ENCODE measurements around the gene MGAT4B. TPM values are rescaled to one million over a fixed set of nuclear protein-coding genes. Genes with fewer than 3 reads are reported as not detected.

The MGAT4B gene
- total RNA-seq, 2 donors from 2014 or later, result 165 to 177 TPM

GRCh38 chr5:179832039-179832745 lies 25.5 kb upstream of the MGAT4B start:
- Mint-ChIP-seq H3K4me1 (peaks cover 5% of the 10 kb centered on the region), H3K4me3 (no peak overlapping the region), H3K36me3 (ENCODE audit: low read depth) (peaks cover 87% of the 10 kb centered on the region), H3K9me3 (peaks cover 13% of the 10 kb centered on the region), H3K27ac (no peak overlapping the region), H3K27me3 (ENCODE audit: insufficient read depth) (no peaks in the 10 kb centered on the region)
- Histone ChIP-seq H3K9ac (ENCODE audit: extremely low read depth, low read length, poor library complexity, severe bottlenecking) (no peak overlapping the region), H3K4me1 (ENCODE audit: control insufficient read depth, insufficient read depth, low read length) (peaks cover 2% of the 10 kb centered on the region), H3K27me3 (ENCODE audit: control insufficient read depth, insufficient read depth, low read length, poor library complexity, severe bottlenecking) (no peaks in the 10 kb centered on the region), H3K36me3 (ENCODE audit: control insufficient read depth, insufficient read depth, low read length) (peaks cover 71% of the 10 kb centered on the region), H3K9me3 (ENCODE audit: control insufficient read depth, low read length) (no peaks in the 10 kb centered on the region), H3K27ac (ENCODE audit: low read depth, low read length) (no peak overlapping the region), H3K4me3 (ENCODE audit: low read length) (no peak overlapping the region)
- 94 to 97% methylated on average over 15 to 20 of the region's 20 CpGs for WGBS, 2 experiments (ENCODE audit: insufficient coverage in 1 of 2, insufficient read length in 1 of 2)
- no peak for DNase-seq
- no peak for TF ChIP-seq CTCF (conservative IDR thresholded peaks at IDR 0.05)

GRCh38 chr5:179830818-179831468 lies 24.3 kb upstream of the MGAT4B start:
- WGBS, 2 experiments (ENCODE audit: insufficient coverage in 1 of 2, insufficient read length in 1 of 2), result 93 to 98% methylated on average over 7 of the region's 7 CpGs
- Histone ChIP-seq H3K9me3 (ENCODE audit: control insufficient read depth, low read length) (no peaks in the 10 kb centered on the region), H3K27me3 (ENCODE audit: control insufficient read depth, insufficient read depth, low read length, poor library complexity, severe bottlenecking) (no peaks in the 10 kb centered on the region), H3K9ac (ENCODE audit: extremely low read depth, low read length, poor library complexity, severe bottlenecking) (no peak overlapping the region), H3K4me3 (ENCODE audit: low read length) (no peak overlapping the region), H3K27ac (ENCODE audit: low read depth, low read length) (no peak overlapping the region), H3K4me1 (ENCODE audit: control insufficient read depth, insufficient read depth, low read length) (peaks cover 2% of the 10 kb centered on the region), H3K36me3 (ENCODE audit: control insufficient read depth, insufficient read depth, low read length) (peaks cover 71% of the 10 kb centered on the region)
- H3K9me3 Mint-ChIP-seq, result peaks cover 11% of the 10 kb centered on the region
- peaks cover 87% of the 10 kb centered on the region for H3K36me3 Mint-ChIP-seq (ENCODE audit: low read depth)
- no peak for DNase-seq
- no peaks in the 10 kb centered on the region for H3K27me3 Mint-ChIP-seq (ENCODE audit: insufficient read depth)
- TF ChIP-seq CTCF (conservative IDR thresholded peaks at IDR 0.05), result no peak
- H3K4me3 Mint-ChIP-seq, result no peak overlapping the region
- H3K27ac Mint-ChIP-seq, result peak overlapping the region; percentile 52
- peaks cover 5% of the 10 kb centered on the region for H3K4me1 Mint-ChIP-seq

- H3K4me3 Mint-ChIP-seq, result no peak overlapping the region
- no peak for TF ChIP-seq CTCF (conservative IDR thresholded peaks at IDR 0.05)
- Histone ChIP-seq H3K4me3 (ENCODE audit: low read length) (no peak overlapping the region), H3K9me3 (ENCODE audit: control insufficient read depth, low read length) (no peaks in the 10 kb centered on the region), H3K27me3 (ENCODE audit: control insufficient read depth, insufficient read depth, low read length, poor library complexity, severe bottlenecking) (no peaks in the 10 kb centered on the region), H3K36me3 (ENCODE audit: control insufficient read depth, insufficient read depth, low read length) (peaks cover 79% of the 10 kb centered on the region), H3K4me1 (ENCODE audit: control insufficient read depth, insufficient read depth, low read length) (peaks cover 2% of the 10 kb centered on the region), H3K9ac (ENCODE audit: extremely low read depth, low read length, poor library complexity, severe bottlenecking) (no peak overlapping the region), H3K27ac (ENCODE audit: low read depth, low read length) (no peak overlapping the region)
- 88 to 91% methylated on average over 7 of the region's 7 CpGs for WGBS, 2 experiments (ENCODE audit: insufficient coverage in 1 of 2, insufficient read length in 1 of 2)
- peaks cover 5% of the 10 kb centered on the region for H3K4me1 Mint-ChIP-seq
- H3K27ac Mint-ChIP-seq, result no peak overlapping the region
- peaks cover 7% of the 10 kb centered on the region for H3K9me3 Mint-ChIP-seq
- peaks cover 90% of the 10 kb centered on the region for H3K36me3 Mint-ChIP-seq (ENCODE audit: low read depth)
- DNase-seq, result no peak
- H3K27me3 Mint-ChIP-seq (ENCODE audit: insufficient read depth), result no peaks in the 10 kb centered on the region
These were observed 23.2 kb upstream of the MGAT4B start for GRCh38 chr5:179829732-179830435.
